HG03442 (cell line): ENCODE data around the gene SLC16A5.

Source experiments
- ATAC-seq: cut with Tn5 transposase; IDR thresholded peaks from one replicate; pipeline ENCODE4 v1.9.1; 2021; ENCODE audit warnings: mild to moderate bottlenecking, moderate library complexity; ENCODE audit not compliant: unreplicated experiment

Gene SLC16A5

DNA sequence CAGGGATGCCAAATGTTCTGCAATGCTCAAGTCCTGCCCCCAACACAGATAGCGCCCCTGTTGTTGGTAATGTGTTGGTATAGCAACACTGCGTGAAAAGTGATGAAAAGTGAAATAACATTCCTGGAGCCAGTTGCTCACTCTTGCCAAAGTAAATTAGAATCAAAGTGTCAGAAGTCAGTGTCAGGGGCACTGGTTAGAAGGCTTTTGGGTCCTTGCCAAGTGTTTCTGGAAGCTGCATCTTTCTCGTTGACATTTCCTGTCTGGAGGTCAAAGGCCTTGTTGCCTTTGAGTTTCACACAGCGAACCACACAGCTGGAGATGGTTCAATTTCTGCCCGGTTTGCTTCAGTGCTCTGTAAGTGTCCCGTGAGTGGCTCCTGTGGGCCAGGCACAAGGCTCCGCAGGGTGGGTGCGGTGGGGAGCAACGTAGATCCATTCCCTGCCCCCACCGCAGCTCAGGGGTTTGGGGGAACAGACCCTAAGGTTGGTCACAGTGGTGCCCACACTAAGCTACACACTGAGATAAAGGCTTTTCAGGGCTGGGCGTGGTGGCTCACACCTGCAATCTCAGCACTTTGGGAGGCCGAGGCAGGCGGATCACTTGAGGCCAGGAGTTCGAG is 3.6 kb upstream of the SLC16A5 start:
- ATAC-seq: no peak

DNA sequence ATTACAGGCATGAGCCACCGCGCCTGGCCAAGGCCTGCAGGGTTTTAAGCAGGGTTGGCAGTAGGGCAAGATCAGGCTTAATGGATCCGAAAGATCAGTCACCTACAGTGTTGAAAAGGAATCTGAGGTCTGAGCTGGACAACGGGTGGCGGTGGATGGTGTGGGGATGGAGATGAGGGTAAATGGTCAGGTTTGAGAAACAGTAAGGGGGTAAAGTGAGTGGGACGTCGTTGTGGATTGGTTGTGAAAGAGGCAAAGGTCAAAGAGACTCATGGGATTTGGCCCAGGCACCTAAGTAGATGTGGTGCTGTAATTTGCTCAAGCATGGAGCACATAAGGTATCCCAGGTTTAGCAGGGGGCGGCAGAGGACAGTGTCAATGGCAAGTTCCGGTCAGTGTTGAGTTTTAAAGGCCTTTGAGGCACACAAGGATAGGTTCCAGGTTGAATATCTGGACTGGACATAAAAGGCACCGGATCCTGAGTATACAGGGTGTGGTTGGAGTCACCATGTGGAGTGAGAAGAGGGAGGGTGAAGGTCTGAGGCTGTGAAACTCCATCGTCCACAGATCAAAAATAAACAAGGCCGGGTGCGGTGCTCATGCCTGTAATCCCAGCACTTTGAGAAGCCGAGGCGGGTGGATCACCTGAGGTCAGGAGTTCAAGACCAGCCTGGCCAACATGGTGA is 1.1 kb upstream of the SLC16A5 start:
- ATAC-seq: no peak

DNA sequence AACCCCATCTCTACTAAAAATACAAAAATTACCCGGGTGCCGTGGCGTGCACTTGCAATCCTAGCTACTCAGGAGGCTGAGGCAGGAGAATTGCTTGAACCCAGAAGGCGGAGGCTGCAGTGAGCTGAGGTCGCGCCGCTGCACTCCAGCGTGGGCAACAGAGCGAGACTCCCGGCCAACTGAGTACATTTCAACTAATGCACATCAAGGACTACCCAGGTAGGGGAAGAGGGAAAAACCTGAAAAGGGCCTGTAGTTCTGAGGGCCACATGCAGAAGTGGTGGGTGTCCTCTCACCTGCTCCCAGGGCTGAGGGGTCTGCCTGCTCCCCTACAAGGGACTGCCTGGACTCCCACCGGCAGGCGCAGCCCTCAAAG is 584 bp upstream of the SLC16A5 start:
- ATAC-seq: no peak

DNA sequence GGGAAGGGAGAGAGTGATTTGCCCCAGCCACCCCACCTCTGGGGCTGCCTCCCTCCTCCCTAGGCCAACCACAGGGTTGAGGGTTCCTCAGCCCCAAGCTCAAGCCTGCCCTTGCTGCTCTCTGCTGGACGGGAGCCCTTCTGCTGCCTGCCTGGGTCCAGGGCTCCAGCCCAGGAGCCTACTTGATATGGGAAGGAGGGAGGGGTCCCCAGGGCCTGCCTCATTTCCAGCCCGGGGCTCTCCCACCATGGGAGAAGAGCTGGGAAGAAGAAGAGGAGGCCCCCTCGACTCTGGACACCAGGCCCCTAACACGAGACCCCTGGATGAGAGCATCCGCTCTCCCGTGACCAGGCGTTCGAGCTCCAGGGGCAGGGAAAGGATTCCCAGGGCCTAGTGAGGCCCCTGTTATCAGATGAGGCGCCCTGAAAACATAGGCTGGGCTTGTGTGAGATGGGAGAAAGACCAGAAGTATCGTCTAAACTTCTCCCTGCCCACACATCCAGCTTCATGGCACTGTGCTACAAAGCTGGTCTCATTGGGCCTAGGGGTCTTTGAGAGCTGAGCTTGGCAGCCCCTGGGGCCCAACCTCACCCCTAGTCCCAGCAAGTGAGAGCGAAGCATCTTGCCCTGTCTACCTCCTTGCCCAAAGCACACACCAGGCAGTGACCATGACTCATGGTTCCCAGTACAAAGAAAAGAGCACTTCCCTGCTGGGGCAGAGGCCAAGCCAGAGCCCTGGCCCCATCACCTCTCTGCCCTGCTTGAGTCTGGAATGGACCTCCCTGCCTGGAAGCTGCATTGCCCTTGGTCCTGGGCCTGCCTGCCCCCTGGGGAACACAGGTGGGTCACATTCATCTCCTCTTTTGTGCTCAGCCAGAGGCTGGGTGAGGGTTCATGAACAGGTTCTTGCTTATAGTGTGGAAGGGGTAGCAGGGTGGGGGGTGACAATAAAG is 987 bp downstream of the SLC16A5 start:
- ATAC-seq: no peak

DNA sequence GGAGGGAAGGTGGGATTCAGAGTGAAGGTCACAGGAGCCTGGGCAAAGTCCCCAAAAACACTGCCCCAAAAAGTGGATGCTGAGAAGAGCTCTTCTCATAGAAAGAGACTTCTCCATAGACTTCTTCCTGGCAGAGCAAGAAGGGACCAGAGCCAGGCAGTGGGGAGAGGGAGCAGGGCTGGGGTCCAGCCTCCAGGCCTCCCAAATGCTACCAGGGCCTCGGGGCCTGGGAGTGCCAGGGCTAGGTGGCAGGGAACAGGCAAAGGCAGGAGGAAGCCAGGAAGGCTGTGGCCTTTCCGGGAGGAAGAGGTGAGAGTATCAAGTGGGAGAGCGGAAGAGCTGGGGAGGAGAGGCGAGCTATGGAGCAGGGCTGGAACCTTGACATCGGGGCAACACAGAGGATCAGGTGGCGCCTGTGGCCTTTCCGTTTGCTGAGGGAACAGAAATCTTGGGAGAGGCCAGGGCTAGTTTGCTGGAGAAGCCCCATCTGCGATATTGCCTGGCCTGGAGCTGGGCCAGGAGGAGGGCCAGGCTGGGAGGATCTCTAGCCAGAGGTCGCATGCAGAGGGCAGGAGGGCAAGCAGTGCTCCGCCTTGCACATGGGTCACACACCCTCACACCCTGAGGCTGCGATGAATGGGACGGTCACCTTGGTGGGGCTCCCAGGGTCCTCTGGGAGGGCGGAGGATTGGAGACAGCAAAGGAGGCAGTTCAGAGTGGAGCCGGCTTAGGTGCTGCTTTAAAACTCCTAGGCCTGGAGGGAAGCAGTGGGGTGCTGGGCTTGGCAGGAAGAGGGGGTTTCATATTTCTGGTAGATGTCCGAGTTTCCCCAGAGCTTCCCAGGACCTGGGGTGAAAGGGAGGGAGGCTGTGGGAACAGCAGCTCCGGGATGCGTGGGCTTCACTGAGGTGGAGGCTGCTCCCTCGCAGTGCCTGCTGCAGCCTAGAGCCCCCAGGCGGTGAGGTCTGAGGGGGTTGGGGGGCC is 3.4 kb downstream of the SLC16A5 start:
- no peak for ATAC-seq

DNA sequence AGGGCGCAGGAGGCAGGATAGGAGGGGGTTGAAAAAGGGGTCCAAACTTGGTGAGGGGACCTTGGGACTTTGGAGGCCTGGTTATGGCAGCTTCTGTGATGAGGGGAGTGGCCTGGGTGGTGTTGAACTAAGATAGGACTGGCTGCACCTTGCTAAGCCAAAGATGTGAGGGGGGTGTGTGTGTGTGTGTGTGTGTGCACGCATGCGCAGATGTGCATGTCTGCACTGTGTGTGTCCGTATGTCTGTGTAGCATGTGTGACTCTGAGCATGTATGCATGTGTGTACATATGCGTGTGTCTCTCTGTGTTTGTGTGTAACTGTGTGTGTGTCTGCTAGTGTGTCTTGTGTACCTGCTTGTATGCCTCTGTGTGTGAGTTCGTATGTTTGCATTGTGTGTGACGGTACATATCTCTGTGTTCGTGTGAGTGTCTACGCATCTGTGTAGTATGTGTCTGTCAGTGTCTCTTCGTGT is 4.1 kb downstream of the SLC16A5 start:
- ATAC-seq: no peak

DNA sequence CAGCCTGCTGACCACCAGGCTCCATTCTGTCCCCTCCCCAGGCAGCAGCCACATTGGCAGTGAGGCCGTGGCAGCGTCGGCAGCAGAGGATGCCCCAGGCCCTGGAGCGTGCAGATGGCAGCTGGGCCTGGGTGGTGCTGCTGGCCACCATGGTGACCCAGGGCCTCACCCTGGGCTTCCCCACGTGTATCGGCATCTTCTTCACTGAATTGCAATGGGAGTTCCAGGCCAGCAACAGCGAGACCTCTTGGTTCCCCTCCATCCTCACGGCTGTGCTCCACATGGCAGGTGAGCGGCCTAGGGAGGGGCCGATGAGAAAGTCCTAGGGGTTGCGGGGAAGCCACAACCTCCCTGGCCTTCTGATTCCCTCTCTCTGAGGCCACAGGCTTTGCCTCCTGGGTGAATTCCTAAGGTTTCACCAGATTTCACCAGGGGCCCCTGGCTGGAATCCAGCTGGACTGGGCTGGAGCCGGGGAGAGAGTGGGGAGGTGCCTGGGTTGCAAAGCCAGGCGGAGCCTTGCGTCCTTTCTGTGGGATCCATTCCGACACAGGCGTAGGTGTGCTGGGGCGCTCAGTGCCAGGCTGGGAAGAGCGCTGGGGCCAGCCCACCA is 5.9 kb downstream of the SLC16A5 start:
- ATAC-seq: no peak

DNA sequence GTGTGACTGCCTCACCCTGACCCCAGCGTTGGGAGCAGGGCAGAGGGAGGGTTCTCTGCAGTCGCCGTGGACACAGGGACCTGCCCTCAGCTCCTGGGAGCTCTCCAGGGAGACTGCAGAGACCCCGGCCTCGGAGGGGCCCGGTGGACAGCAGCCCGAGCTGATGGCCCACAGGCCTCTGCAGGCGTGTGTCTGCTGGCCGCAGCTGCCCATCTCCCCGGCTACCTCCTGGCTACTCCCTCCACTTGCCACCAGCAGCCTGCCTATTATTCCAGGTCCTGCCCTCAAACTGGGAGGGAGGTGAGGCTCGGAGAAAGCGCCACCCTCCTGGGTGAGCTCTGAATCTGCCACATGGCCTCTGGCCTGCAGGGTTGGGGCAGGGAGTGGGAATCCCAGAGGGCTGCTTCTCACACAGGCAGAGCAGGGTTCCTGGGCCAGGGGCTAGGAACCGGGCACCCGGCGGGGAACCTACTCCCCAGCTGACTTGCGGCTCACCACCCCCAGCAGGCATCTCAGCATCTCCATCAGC is 7.2 kb downstream of the SLC16A5 start:
- no peak for ATAC-seq

DNA sequence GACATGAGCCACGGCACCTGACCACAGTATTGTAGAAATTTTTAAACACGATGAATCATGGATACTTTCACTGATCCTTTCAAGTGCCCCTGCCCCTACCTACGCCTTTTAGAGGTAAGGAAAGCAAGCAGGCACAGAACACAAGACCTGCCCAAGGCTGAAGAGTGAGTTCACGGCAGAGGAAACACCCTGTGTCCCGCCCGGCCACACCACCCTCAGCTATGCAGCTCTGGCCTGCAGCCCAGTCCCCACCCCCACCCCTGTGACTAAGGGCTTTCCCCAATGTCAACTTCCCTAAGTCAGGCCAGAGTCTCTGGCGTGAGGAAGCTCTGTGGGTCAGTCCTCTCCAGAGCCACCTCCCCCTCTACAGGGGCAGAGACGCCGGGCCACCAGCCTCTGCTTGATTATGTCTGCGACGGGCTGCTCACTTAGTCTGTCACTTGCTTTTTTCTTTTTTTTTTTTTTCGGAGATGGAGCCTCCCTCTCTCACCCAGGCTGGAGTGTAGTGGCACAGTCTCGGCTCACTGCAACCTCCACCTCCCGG is 8.4 kb downstream of the SLC16A5 start:
- no peak for ATAC-seq

DNA sequence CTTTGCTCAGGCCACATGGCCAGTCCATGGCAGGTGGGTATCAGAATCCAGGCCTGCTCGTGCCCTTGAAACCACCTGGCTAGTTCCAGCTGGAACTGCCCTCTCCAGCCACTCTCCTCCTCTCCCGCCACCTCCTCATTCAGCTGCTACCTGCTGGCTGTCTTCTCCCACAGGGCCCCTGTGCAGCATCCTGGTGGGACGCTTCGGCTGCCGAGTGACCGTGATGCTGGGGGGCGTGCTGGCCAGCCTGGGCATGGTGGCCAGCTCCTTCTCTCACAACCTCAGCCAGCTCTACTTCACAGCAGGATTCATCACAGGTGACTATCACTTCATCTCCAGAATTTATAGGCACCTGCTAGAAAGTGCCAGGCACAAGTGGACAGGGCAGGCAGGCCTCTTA is 10.1 kb downstream of the SLC16A5 start:
- ATAC-seq: no peak

DNA sequence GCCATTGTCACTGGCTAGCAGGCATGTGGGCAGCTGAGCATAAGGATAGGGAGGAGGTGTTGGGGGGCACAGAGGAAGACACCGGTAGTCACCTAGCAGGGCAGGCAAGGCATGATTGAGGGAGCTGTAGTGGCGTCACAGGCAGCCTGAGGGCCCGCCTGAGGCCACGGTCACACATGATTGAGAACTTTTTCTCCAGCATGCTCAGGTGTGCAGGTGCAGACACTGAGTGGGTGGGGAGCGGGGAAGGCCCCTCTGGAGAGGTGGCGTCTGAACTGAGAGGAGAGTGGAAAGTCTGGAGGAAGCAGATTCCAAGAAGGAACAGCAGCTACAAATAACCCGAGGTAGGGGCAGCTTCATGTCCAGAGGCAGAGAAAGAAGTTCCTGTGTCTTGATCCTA is 11.1 kb downstream of the SLC16A5 start:
- ATAC-seq: no peak

DNA sequence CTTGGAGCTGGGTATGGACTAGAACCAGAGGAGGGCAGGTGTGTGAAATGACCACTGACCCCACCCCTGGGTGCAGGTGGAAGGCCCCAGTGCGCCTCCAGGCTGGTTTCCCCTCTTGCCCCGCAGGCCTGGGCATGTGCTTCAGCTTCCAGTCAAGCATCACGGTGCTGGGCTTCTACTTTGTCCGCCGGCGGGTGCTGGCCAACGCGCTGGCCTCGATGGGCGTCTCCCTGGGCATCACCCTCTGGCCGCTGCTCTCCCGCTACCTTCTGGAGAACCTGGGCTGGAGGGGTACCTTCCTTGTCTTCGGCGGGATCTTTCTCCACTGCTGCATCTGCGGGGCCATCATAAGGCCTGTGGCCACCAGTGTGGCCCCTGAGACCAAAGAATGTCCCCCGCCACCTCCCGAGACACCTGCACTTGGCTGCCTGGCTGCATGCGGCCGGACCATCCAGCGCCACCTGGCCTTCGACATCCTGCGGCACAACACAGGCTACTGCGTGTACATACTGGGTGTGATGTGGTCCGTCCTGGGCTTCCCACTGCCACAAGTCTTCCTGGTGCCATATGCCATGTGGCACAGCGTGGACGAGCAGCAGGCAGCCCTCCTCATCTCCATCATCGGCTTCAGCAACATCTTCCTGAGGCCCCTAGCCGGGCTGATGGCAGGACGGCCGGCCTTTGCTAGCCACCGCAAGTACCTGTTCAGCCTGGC is 12.3 kb downstream of the SLC16A5 start:
- no peak for ATAC-seq

DNA sequence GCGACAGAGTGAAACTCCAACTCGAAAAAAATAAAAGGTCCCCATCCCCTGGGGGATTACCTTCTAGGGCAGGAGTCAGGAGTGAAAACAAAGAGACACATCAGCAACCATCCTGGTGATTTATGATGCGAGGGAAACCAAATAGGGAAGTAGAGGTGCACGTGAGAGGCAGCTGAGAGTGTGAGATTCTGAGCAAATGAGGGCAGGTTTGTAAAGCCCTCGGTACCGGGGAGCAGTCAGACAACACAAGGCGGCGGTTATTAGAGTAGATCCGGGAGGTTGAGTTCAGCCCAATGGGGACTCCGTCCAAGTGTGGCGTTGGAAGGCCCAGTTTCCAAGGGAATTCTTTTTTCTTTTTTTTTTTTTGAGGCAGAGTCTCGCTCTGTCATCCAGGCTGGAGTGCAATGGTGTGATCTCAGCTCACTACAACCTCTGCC is 14.6 kb downstream of the SLC16A5 start:
- ATAC-seq: no peak

DNA sequence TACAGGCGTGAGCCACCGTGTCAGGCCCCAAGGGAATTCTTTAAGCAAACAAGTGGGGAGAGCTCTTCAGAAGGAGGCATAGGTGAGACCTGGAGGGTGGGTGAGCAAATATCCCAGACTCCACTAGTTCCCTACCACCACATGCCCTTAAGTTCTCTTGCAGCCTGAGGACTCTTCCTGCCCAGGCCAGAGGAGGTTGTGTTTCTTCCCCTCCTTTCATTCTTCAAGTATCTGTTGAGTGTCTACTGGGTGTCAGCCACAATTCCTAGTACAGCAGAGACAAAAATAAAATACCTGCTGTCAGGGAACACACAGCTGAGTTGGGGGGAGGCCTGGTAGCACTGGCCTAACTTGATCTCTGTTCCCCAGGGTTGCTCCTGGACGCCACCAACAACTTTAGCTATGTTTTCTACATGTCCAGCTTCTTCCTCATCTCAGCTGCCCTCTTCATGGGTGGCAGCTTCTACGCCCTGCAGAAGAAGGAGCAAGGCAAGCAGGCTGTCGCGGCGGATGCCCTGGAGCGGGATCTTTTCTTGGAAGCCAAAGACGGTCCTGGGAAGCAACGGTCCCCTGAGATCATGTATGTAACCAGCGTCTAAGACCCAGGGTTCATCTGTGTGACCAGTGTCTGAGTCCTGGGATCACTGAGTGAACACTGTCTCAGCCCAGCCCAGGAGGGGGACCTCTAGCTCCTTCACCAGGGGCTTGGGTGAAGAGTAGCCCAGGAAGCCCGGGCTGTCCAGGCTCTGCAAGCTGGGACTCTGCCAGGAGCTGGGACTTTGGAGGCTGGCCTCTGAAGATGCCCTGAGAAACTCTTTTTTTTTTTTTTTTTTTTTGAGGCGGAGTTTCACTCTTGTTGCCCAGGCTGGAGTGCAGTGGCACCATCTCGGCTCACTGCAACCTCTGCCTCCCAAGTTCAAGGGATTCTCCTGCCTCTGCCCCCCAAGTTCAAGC is 16.1 kb downstream of the SLC16A5 start:
- no peak for ATAC-seq

DNA sequence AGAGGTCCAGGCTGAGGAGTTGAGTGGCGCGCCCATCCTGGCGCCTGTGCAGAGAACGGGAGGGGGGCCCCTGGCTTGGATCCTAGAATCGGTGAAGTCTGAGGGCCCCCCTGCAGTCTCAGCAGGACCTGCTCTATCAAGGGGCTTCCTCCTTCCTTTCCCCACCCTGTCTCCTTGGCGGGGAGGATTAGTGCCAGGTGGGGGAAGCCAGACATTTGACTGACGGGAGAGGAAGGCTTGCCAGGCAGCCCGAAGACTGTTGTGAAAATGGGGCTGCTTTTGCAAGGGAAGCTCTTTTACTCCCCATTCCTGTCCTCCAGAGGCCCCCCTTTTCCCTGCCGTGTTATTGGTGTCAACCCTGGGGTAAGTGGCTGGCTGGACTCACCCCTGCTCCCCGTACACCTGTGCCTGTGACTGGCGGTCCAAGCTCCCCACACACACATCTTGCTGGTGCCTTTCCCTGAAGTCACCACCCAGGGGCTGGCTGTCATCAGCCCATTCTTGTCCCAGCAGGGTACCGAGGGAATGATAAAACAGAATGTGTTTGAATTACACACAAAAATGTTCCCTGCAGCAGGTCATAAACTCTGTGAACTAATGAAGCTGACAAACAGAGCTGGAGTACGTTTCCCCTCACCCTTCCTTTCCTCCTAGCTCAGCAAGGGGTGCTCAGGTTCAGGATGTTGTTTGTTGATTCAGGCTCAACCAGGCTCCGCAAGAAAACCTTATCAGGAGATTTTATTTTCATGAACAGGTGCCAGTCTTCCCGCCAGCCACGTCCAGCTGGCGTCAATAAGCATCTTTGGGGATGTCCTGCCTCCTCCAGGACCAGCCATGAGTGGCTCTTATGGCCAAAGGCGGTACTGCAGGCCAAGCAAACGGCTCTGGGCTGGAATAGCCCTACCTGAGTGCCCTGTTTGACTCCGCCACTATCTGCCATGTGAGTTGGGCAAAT is 17.6 kb downstream of the SLC16A5 start:
- ATAC-seq: no peak

DNA sequence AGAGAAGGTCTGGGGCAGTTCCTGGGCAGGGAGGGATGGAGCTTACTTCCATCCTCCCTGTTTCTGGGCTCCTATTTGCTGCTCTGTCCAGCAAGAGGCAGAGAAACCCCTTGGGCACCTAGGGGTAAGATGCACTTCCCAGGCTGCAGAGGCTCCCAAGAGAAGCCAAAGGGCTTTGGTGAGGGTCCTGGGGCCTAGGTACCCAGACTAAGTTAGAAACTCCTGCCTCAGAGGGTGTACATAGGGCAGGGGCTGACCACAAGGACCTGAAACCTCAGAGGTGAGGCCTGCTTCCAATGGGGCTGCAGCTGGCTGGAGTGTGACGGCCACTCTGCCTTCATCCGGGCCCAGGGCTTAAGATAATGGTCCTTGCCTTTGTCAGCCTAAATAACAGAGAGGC is 20.4 kb downstream of the SLC16A5 start:
- ATAC-seq: no peak

DNA sequence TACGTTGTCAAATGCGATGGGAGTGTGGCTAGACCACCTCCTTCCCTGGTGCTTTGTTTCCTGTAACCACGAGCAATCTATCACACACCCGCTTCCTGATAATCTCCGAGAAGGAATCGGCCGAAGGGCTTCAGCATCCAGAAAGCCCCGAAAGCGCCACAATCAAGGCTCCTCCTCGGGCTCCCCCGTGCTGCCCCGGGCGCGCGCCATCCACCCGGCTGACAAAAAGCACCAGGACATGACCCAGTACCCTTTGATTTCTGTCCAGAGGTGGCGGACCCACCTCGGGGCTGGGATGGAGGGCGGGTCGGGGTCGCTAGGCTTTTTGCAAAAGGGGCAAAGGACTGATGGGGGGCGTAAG is 21.3 kb downstream of the SLC16A5 start:
- no peak for ATAC-seq
